NOMO-1 (cell line): ENCODE measurements around the gene KLHL3.

Source experiments
- DNase-seq, 2 experiments: peaks; one replicate each; lab custom pipeline; 2025; ENCODE audit not compliant: unreplicated experiment in 2 of 2; lab: John Stamatoyannopoulos, UW

KLHL3 gene

GRCh38 chr5:137615171-137615775 is 120.6 kb downstream of the KLHL3 start:
- DNase-seq = no peak

- DNase-seq = peak; percentile 92 to 96
Measured at GRCh38 chr5:137613554-137614265, 122.2 kb downstream of the KLHL3 start.

DNA sequence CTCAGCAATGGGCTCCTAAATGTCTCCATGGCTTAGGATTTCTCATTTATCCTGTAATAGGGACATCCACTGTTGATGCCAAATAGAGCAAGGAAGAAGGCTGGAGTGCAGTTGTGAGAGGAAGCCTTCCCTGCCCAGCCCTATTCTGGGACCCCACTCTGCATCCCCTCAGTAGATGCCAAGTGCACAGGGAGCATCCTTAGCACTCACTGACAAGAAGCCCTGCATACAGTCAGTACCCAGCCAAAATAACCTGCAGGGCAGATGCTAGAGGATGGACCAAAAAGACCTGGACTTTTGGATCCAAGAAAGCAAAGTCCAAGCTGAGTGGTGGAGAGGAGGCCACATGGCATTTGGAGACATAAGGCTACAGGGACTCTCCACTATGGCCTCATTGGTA is 123.3 kb downstream of the KLHL3 start:
- no peak for DNase-seq

DNA sequence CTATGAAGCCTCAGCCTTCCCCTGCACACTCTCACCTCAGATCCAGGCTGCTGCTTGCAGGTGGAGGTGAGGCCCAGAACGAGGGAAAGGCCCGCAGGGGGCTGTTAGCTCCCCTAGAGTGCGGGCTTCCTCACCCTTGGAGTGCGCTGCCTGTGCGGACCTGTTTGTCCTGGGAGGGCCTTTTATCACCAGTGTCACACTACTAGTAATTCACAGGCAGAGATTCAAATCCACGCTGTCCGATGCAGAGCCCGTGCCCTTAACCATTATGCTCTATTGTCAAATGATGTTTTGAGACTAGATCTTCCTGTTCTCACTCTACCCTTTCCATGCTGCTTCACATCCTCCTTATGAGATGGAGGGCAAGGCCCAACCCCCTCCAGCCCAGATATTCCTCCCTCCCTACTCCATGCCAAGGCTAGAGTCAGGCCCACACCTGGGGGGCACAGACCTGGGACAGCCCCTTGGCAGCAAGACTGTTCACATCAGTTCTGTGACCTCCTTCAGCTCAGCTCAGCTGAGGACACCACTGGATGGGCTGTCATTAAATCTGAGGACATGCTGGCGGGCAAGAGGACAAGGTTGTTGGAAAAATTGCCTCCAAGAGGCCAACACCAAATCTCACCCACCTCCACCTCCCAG is 124.0 kb downstream of the KLHL3 start:
- DNase-seq = no peak

DNA sequence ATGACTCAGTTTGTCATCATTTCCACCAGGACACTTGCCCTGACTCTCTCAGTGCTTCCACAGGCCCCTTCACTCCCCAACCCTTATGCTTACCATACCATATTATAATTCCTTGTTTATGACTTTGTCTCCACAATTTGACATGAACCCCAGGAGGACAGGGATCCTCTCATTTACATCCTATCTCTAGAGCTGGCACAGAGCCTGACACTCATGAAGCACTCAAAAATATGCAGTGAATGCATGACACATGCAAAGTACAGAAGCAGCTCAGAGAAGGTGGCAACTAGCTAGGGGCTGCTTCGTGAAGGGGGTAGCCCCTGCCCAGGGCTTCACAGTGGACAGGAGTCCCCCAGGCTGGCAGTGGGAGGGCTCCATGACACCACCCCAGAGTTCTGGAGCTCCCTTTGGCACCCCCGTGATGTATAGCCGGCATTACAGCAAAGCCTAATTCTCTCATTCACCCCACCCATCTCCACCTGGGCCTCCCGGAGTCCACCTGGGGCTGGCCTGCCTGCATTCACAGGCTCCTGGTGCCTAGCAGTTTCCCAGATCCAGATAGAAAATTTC is 124.8 kb downstream of the KLHL3 start:
- DNase-seq = no peak

GRCh38 chr5:137610598-137610997 is 125.3 kb downstream of the KLHL3 start:
- DNase-seq = no peak

GRCh38 chr5:137609127-137609526 is 126.8 kb downstream of the KLHL3 start:
- no peak for DNase-seq

DNA sequence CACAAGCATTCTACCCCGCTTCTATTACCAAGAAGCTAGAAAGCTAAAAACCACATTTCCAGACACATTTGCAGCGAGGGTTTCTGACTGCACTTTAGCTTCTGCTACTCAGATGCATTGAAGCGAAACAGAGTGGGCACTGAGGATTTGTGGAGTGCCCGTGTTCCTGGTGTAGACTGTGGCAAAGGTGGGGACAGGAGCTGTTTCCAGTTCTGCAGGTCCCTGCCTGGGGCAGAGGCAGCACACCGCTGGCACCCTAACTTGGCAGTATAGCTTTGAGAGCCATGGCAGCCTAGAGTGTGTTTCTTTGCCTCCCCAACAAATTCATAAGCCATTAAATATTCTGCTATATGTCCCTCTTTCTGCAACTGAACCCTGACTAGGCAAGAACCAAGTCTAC is 128.1 kb downstream of the KLHL3 start:
- no peak for DNase-seq

- DNase-seq = no peak
Measured at GRCh38 chr5:137606401-137606800, 129.5 kb downstream of the KLHL3 start.

- peak in 1 of 2 experiments; percentile 29 for DNase-seq
Measured at GRCh38 chr5:137605411-137605810, 130.5 kb downstream of the KLHL3 start.

DNA sequence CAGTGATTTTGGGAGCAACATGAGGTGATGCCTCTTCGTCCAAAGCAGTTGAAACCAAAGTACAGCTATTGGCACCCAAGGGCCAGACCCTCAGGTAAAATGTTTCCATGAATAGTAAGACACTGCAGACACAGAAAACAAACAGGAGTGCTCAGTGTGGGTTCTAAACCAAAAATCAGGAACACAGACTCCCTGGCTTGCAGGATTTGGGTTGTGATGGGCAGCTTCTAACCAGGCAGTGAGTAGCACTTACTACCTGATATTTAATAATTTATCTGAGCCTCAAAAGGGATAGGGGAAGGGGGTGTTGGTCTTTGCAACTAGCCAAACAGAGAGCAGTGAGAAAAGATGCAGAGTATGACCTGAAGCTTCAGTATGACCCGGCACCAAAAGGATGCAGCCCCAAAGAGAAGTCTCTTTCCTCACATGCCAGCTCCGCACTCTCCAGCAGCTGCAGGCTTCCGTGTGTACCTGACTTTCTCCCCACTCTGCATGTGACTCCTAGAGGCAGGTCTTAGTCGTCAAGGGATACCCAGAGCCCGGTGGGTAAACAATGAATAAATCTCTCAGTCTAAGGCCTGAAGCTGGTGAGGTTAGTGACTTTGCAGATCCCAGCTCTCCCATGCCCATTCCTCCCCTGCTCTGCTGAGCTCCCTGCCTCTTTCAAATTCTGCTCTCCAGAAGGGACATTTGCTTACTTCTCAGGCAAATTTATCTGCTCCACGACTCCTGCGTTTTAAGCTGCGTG is 131.4 kb downstream of the KLHL3 start:
- DNase-seq = no peak

DNA sequence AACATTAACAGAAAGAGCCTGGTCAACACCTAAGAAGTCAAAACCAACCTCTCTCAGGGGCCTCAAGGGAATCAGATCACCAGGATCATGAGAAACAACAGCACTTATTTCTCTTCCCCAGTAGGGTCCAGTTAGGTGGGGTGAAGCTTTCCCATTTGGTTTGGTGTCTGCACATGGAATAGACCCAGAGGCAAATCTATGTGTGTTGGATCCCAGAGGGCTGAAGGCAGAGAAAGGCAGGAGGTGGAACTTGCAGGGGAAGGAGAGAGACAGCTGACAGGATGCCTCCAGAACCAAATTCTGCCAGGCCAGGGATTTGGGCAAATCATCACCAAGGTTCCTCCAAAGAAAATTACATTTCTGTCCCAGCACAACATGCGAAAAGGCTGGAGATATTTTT is 132.0 kb downstream of the KLHL3 start:
- DNase-seq = no peak

- no peak for DNase-seq
Measured at GRCh38 chr5:137603356-137603755, 132.5 kb downstream of the KLHL3 start.

DNA sequence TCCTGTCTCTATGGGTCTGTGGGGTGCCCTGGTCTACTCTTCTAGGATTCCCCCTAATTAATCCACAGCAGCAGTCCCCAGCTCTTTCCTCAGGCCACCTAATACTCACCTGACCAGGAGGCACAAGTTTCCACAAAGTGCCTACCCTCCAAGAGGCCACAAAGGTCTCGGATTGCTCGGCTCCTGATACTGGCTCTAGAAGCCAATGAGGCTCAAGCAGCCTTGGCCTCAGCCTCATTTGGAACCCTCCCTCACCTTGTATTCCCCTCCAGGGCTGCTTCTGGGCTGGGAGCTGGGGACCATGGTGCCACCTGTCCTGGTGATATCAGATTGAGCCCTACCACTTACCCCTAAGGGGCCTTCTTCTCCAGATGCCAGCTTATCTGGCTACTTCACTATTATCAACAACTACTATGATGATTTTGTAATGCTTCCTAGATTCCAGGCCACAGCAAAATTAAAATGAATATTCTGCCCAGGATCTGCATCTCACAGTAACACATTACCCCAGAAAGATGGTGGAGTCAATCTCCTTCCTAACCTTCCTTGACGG is 133.1 kb downstream of the KLHL3 start:
- no peak for DNase-seq

DNA sequence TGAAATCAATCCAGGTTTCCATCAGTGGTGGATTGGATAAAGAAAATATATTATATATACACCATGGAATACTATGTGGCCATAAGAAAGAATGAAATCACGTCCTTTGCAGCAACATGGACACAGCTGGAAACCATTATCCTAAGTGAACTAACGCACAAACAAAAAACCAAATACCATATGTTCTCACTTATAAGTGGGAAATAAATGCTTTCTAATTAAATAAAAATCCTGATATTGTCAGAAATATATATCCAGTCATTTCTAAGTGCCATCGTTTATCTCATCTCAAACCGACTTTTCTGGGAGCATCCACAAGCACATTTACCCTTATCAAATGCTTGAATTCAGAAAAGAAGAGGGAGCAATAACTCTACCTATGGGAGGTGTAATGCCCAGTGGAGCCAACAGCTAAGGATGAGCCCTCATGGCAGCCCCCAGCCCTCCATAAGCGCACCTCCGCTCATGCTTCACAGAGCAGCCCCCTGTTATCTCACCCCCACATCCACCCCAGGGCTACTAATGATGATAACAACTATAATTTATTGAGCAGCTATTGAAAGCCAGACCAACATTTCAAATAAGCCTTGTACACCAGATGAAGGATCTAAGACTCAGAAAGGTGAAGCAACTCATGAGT is 135.0 kb downstream of the KLHL3 start:
- DNase-seq = no peak

- DNase-seq = no peak
Measured at GRCh38 chr5:137599457-137599856, 136.4 kb downstream of the KLHL3 start.

- no peak for DNase-seq
Measured at GRCh38 chr5:137598399-137598798, 137.5 kb downstream of the KLHL3 start.

- no peak for DNase-seq
Measured at GRCh38 chr5:137596941-137597340, 138.9 kb downstream of the KLHL3 start.

DNA sequence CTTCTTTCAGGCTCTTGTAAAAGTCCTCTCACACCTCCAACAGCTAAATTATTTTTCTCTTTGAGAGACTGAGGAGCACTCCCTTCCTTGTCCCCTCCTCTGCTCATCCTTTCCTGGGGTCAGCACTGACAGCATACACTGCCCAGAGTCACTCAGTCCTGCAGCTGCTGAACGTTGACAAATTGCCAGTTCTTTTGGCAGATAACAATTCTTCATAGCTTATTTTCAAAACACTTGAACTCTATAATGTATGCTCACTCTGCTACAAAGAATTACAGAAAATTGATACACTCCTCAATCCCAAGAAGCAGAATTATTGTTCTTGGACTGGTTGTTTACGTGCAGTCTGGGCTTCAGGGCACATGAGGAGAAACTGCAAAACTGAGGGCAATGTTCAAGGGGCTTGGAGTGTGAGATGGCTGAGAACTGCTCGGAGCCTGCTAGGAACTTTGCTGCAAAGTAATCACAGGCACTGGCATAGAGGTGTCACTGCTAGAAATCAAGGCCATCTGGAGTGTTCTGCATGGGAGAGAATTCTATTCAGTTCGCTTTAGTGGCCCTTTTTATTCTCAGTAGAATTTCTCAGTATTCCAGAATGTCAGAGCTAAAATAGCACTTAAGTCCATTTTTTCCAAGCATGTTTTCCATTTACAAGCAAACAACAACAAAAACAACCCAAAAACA is 140.4 kb downstream of the KLHL3 start:
- no peak for DNase-seq

DNA sequence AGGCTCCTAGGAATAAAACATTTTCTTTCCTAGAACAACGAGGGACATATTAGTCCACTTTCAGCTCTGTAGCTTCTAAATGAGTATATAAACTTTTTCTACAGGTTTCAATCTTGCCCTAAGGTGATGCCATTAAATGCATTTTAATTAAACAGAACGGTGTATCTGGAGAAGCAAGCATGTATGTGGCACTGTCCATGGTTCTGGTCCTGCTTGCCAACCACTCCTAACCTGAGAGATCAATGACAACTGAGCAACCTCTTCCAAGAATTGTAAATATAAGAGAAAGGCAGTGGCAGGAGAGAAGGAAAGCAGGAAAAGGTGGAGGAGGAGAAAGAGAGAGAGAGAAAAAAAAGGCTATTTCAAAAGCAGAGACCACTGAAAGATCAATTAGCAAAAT is 141.2 kb downstream of the KLHL3 start:
- peak in 1 of 2 experiments; percentile 1 for DNase-seq
